Erythroblast (primary cell): ENCODE data around the gene KDM1B.

Experiments used
- GATA1 ChIP-seq: IDR thresholded peaks from 2 replicates; pipeline ENCODE4 v1.6.1; 2011; ENCODE audit warnings: low read depth, mild to moderate bottlenecking, control low read depth, low read length, moderate library complexity
- POLR2A ChIP-seq: IDR thresholded peaks from 2 replicates; pipeline ENCODE4 v1.6.1; 2011; ENCODE audit warnings: mild to moderate bottlenecking, low read length

DNA sequence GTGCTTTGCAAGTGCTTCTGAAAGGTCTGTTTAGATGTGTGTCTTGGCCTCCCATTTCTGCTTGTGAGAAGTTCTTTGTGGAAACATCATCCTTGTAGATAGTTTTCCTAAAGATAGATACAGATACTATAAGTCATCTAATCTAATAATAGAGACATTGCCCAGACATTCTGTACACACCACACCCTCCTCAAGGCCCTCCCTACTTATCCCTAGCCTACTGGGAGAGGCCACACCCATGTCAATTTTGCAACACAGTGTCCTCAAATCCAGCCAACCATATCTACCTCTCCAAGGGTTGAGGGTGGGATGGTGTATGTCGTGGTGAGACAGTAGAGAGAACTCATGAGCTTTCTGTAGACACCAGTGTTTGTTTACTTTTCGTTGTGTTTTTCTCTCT, 6.2 kb downstream of the KDM1B start:
- no peak for TF ChIP-seq POLR2A
- no peak for TF ChIP-seq GATA1
